A549 (cell line): ENCODE measurements around the gene SHLD1.

Experiments
- RFX5 ChIP-seq: fragments of 450-650 bp; IDR thresholded peaks from 2 replicates; pipeline ENCODE4 v1.7.1; 2014; ENCODE audit warnings: antibody characterized with exemption, mild to moderate bottlenecking, moderate library complexity
- TF ChIP-seq, protein P1 (sequence below): fragments of >200 bp; sonication (Bioruptor Twin); formaldehyde crosslinking; IDR thresholded peaks from 3 replicates; pipeline ENCODE4 v1.5.1; 2016

GRCh38 chr20:5720696-5721095 is 29.5 kb upstream of the SHLD1 start:
- TF ChIP-seq RFX5, result no peak
- TF ChIP-seq, protein P1, sequence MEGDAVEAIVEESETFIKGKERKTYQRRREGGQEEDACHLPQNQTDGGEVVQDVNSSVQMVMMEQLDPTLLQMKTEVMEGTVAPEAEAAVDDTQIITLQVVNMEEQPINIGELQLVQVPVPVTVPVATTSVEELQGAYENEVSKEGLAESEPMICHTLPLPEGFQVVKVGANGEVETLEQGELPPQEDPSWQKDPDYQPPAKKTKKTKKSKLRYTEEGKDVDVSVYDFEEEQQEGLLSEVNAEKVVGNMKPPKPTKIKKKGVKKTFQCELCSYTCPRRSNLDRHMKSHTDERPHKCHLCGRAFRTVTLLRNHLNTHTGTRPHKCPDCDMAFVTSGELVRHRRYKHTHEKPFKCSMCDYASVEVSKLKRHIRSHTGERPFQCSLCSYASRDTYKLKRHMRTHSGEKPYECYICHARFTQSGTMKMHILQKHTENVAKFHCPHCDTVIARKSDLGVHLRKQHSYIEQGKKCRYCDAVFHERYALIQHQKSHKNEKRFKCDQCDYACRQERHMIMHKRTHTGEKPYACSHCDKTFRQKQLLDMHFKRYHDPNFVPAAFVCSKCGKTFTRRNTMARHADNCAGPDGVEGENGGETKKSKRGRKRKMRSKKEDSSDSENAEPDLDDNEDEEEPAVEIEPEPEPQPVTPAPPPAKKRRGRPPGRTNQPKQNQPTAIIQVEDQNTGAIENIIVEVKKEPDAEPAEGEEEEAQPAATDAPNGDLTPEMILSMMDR, result no peak
